WTC11 (cell line): ENCODE results near the gene UBE2K. TPM values are rescaled to one million over a fixed set of nuclear protein-coding genes. Genes with fewer than 3 reads are reported as not detected.

ENCODE experiments used
- ATAC-seq: fragments of 200-7000 bp; cut with Tn5 transposase; 2 replicates; pipeline ENCODE4 v1.10.0; 2021; ENCODE audit warnings: mild to moderate bottlenecking, moderate library complexity
- CTCF ChIA-PET: fragments of 300-600 bp; sonication (Branson Sonifier 250); formaldehyde crosslinking; loops from one replicate; lab custom pipeline; 2021; ENCODE audit warnings: antibody characterized with exemption; lab: Charles Lee
- POLR2A ChIA-PET: fragments of 350-600 bp; sonication (Branson Sonifier 250); formaldehyde crosslinking; loops from one replicate; lab custom pipeline; 2021; ENCODE audit warnings: antibody characterized with exemption; lab: Charles Lee
- DNase-seq: peaks from one replicate; pipeline ENCODE4 v3.0.0; 2021; ENCODE audit warnings: low spot score
- H3K27ac Mint-ChIP-seq: 2 replicates; pipeline ENCODE4 v1.8.0; 2021; ENCODE audit warnings: mixed read lengths
- H3K27me3 Mint-ChIP-seq: 2 replicates; pipeline ENCODE4 v1.8.0; 2021; ENCODE audit warnings: low read depth, mild to moderate bottlenecking, moderate library complexity, mixed read lengths
- H3K36me3 Mint-ChIP-seq: 2 replicates; pipeline ENCODE4 v1.8.0; 2021; ENCODE audit warnings: mixed read lengths
- H3K4me1 Mint-ChIP-seq: 2 replicates; pipeline ENCODE4 v1.8.0; 2022; ENCODE audit warnings: mixed read lengths
- H3K4me3 Mint-ChIP-seq: 2 replicates; pipeline ENCODE4 v1.8.0; 2021; ENCODE audit warnings: mild to moderate bottlenecking, moderate library complexity, mixed read lengths
- H3K9me3 Mint-ChIP-seq: 2 replicates; pipeline ENCODE4 v1.8.0; 2021; ENCODE audit warnings: mixed read lengths
- E2F5 ChIP-seq: sonication (generic); formaldehyde crosslinking; IDR thresholded peaks from 2 replicates; pipeline ENCODE4 v1.8.1; 2022; ENCODE audit warnings: mild to moderate bottlenecking, moderate library complexity, missing genetic modification reagents
- ESRRA ChIP-seq: sonication (generic); formaldehyde crosslinking; IDR thresholded peaks from 2 replicates; pipeline ENCODE4 v1.8.1; 2022; ENCODE audit warnings: mild to moderate bottlenecking, missing genetic modification reagents, borderline replicate concordance
- FOXJ3 ChIP-seq: sonication (generic); formaldehyde crosslinking; IDR thresholded peaks from 2 replicates; pipeline ENCODE4 v1.9.0; 2021; ENCODE audit warnings: missing genetic modification reagents, mild to moderate bottlenecking, borderline replicate concordance
- IRF1 ChIP-seq: sonication (generic); formaldehyde crosslinking; IDR thresholded peaks from 2 replicates; pipeline ENCODE4 v1.8.0; 2023; ENCODE audit warnings: missing genetic modification reagents
- KAT7 ChIP-seq: sonication (generic); formaldehyde crosslinking; IDR thresholded peaks from 2 replicates; pipeline ENCODE4 v1.8.1; 2023; ENCODE audit warnings: missing genetic modification reagents, mild to moderate bottlenecking, borderline replicate concordance
- NFATC4 ChIP-seq: fragments of 250-450 bp; sonication (Bioruptor Pico); IDR thresholded peaks from 2 replicates; pipeline ENCODE4 v1.9.0; 2021; ENCODE audit warnings: mild to moderate bottlenecking
- NFE2L1 ChIP-seq: sonication (generic); formaldehyde crosslinking; IDR thresholded peaks from 2 replicates; pipeline ENCODE4 v1.8.1; 2023; ENCODE audit warnings: missing genetic modification reagents
- NR2C2 ChIP-seq: sonication (generic); formaldehyde crosslinking; IDR thresholded peaks from 2 replicates; pipeline ENCODE4 v1.8.0; 2022; ENCODE audit warnings: mild to moderate bottlenecking, missing genetic modification reagents
- PREB ChIP-seq: sonication (generic); formaldehyde crosslinking; IDR thresholded peaks from 2 replicates; pipeline ENCODE4 v1.8.1; 2022; ENCODE audit warnings: mild to moderate bottlenecking, missing genetic modification reagents, moderate library complexity, borderline replicate concordance
- PRRX2 ChIP-seq: fragments of 250-450 bp; sonication (Bioruptor Pico); IDR thresholded peaks from 2 replicates; pipeline ENCODE4 v1.8.0; 2021; ENCODE audit warnings: mild to moderate bottlenecking
- RORB ChIP-seq: fragments of 250-450 bp; sonication (Bioruptor Pico); IDR thresholded peaks from 2 replicates; pipeline ENCODE4 v1.9.0; 2021; ENCODE audit warnings: mild to moderate bottlenecking
- STAT6 ChIP-seq: sonication (generic); formaldehyde crosslinking; conservative IDR thresholded peaks from 2 replicates; pipeline ENCODE4 v1.8.1; 2023; ENCODE audit warnings: mild to moderate bottlenecking, low read depth, missing genetic modification reagents, moderate library complexity
- TCF7 ChIP-seq: sonication (generic); formaldehyde crosslinking; IDR thresholded peaks from 2 replicates; pipeline ENCODE4 v1.8.0; 2022; ENCODE audit warnings: mild to moderate bottlenecking, low read depth, missing genetic modification reagents, moderate library complexity
- USF2 ChIP-seq: sonication (generic); formaldehyde crosslinking; IDR thresholded peaks from 2 replicates; pipeline ENCODE4 v1.8.1; 2023; ENCODE audit warnings: mild to moderate bottlenecking, missing genetic modification reagents, moderate library complexity
- ZBTB43 ChIP-seq: sonication (generic); formaldehyde crosslinking; IDR thresholded peaks from 2 replicates; pipeline ENCODE4 v1.8.1; 2023; ENCODE audit warnings: mild to moderate bottlenecking, missing genetic modification reagents
- ZNF121 ChIP-seq: sonication (generic); formaldehyde crosslinking; IDR thresholded peaks from 2 replicates; pipeline ENCODE4 v1.8.0; 2023; ENCODE audit warnings: missing genetic modification reagents
- ZNF396 ChIP-seq: fragments of 250-450 bp; sonication (Bioruptor Pico); IDR thresholded peaks from 2 replicates; pipeline ENCODE4 v1.8.0; 2021; ENCODE audit warnings: mild to moderate bottlenecking, moderate library complexity, borderline replicate concordance
- ZNF532 ChIP-seq: fragments of 250-450 bp; sonication (Bioruptor Pico); IDR thresholded peaks from 2 replicates; pipeline ENCODE4 v1.9.0; 2021; ENCODE audit warnings: mild to moderate bottlenecking, borderline replicate concordance
- total RNA-seq: library from RNA; stranded (reverse); gene quantifications from 3 replicates; pipeline ENCODE4 v1.2.3, GENCODE V29; 2021

UBE2K gene
- total RNA-seq, 1 experiment from 2014 or later = 135 TPM

- no peak for TF ChIP-seq USF2 (CRISPR knock-in tag)
Observed at GRCh38 chr4:39664828-39665731, 32.9 kb upstream of the UBE2K start (continued).

GRCh38 chr4:39667706-39668105 lies 30.2 kb upstream of the UBE2K start:
- H3K27ac Mint-ChIP-seq = no peak overlapping the region
- no peak for DNase-seq
- H3K9me3 Mint-ChIP-seq = peaks cover 3% of the 10 kb centered on the region; the same call in 1 of the 2 replicates
- no peaks in the 10 kb centered on the region for H3K4me1 Mint-ChIP-seq
- H3K36me3 Mint-ChIP-seq = no peaks in the 10 kb centered on the region
- no peak for ATAC-seq
- no peak overlapping the region for H3K4me3 Mint-ChIP-seq
- ChIA-PET CTCF (no interaction called here), POLR2A (interaction anchor here (0.8 kb wide), 1 partner anchor 27 kb away, joined by 4 read pairs; no protein-coding TSS in a partner anchor)
- no peaks in the 10 kb centered on the region for H3K27me3 Mint-ChIP-seq
- TF ChIP-seq ZNF121 (CRISPR knock-in tag) (no peak), ZNF532 (CRISPR knock-in tag) (no peak), IRF1 (CRISPR knock-in tag) (no peak)

GRCh38 chr4:39668887-39669286 lies 29.0 kb upstream of the UBE2K start:
- peaks cover 3% of the 10 kb centered on the region; the same call in 1 of the 2 replicates for H3K9me3 Mint-ChIP-seq
- POLR2A ChIA-PET = interaction anchor here (0.9 kb wide), 1 partner anchor 55 kb away, joined by 3 read pairs; no protein-coding TSS in a partner anchor
- H3K36me3 Mint-ChIP-seq = no peaks in the 10 kb centered on the region
- no peaks in the 10 kb centered on the region for H3K27me3 Mint-ChIP-seq
- H3K4me1 Mint-ChIP-seq = no peaks in the 10 kb centered on the region
- DNase-seq (no peak), ATAC-seq (no peak)
- CTCF ChIA-PET = no interaction called here
- H3K27ac Mint-ChIP-seq = no peak overlapping the region
- H3K4me3 Mint-ChIP-seq = no peak overlapping the region
- TF ChIP-seq RORB = no peak
- no peak for TF ChIP-seq ZBTB43 (CRISPR knock-in tag)
- no peak for TF ChIP-seq NFATC4 (CRISPR knock-in tag)
- no peak for TF ChIP-seq KAT7 (CRISPR knock-in tag)
- TF ChIP-seq ZNF396 (CRISPR knock-in tag) = no peak
- TF ChIP-seq PRRX2 (CRISPR knock-in tag) = no peak
- TF ChIP-seq PREB (CRISPR knock-in tag) = no peak
- no peak for TF ChIP-seq TCF7
- TF ChIP-seq ESRRA (CRISPR knock-in tag) = no peak
- TF ChIP-seq USF2 (CRISPR knock-in tag) = no peak
- TF ChIP-seq FOXJ3 (CRISPR knock-in tag) = no peak
- TF ChIP-seq NR2C2 = no peak
- TF ChIP-seq E2F5 (CRISPR knock-in tag) = no peak
- TF ChIP-seq STAT6 (CRISPR knock-in tag) = no peak
- no peak for TF ChIP-seq NFE2L1 (CRISPR knock-in tag)
